ENCODE results near the gene DLX2. TPM values are rescaled to one million over a fixed set of nuclear protein-coding genes. Genes with fewer than 3 reads are reported as not detected.
A peak's percentile ranks its signal among the peaks of the same experiment; 100 is the strongest.

The DLX2 gene
- polyA plus RNA-seq, 2 donors: not detected

GRCh38 chr2:172090044-172090961, 12.4 kb downstream of the DLX2 start:
- Histone ChIP-seq H3K4me3 (ENCODE audit: low read depth in 1 of 2, low read length in 2 of 2) (no peak overlapping the region), H3K4me1 (ENCODE audit: control insufficient read depth in 2 of 2, insufficient read depth in 2 of 2, low read length in 1 of 2) (peaks cover 10 to 16% of the 10 kb centered on the region in 2 donors), H3K9me3 (ENCODE audit: control insufficient read depth in 2 of 2, insufficient read depth in 1 of 2, low read depth in 1 of 2, low read length in 1 of 2) (peaks cover 0 to 3% of the 10 kb centered on the region in 2 donors), H3K27ac (ENCODE audit: low read depth in 2 of 2, low read length in 1 of 2) (no peak overlapping the region), H3K27me3 (ENCODE audit: control insufficient read depth in 1 of 2, insufficient read depth in 2 of 2, low read length in 2 of 2) (peaks cover 0 to 78% of the 10 kb centered on the region in 2 donors), H3K36me3 (ENCODE audit: control insufficient read depth in 2 of 2, insufficient read depth in 2 of 2, low read length in 1 of 2) (no peaks in the 10 kb centered on the region)
- 10 to 11% methylated on average over 38 to 39 of the region's 39 CpGs for WGBS, 2 donors

GRCh38 chr2:172089633-172090032, 13.1 kb downstream of the DLX2 start:
- Histone ChIP-seq H3K36me3 (ENCODE audit: control insufficient read depth in 2 of 2, insufficient read depth in 2 of 2, low read length in 1 of 2) (no peaks in the 10 kb centered on the region), H3K27ac (ENCODE audit: low read depth in 2 of 2, low read length in 1 of 2) (no peak overlapping the region), H3K27me3 (ENCODE audit: control insufficient read depth in 1 of 2, insufficient read depth in 2 of 2, low read length in 2 of 2) (peaks cover 0 to 73% of the 10 kb centered on the region in 2 donors), H3K9me3 (ENCODE audit: control insufficient read depth in 2 of 2, insufficient read depth in 1 of 2, low read depth in 1 of 2, low read length in 1 of 2) (peaks cover 0 to 3% of the 10 kb centered on the region in 2 donors), H3K4me1 (ENCODE audit: control insufficient read depth in 2 of 2, insufficient read depth in 2 of 2, low read length in 1 of 2) (peaks cover 13% of the 10 kb centered on the region in 2 donors), H3K4me3 (ENCODE audit: low read depth in 1 of 2, low read length in 2 of 2) (no peak overlapping the region)
- WGBS, 2 donors: 35 to 42% methylated on average over 7 of the region's 7 CpGs

GRCh38 chr2:172089005-172089504, 13.6 kb downstream of the DLX2 start:
- Histone ChIP-seq H3K4me3 (ENCODE audit: low read depth in 1 of 2, low read length in 2 of 2) (no peak overlapping the region), H3K9me3 (ENCODE audit: control insufficient read depth in 2 of 2, insufficient read depth in 1 of 2, low read depth in 1 of 2, low read length in 1 of 2) (peaks cover 0 to 3% of the 10 kb centered on the region in 2 donors), H3K27me3 (ENCODE audit: control insufficient read depth in 1 of 2, insufficient read depth in 2 of 2, low read length in 2 of 2) (peaks cover 0 to 73% of the 10 kb centered on the region in 2 donors), H3K36me3 (ENCODE audit: control insufficient read depth in 2 of 2, insufficient read depth in 2 of 2, low read length in 1 of 2) (no peaks in the 10 kb centered on the region), H3K4me1 (ENCODE audit: control insufficient read depth in 2 of 2, insufficient read depth in 2 of 2, low read length in 1 of 2) (peaks cover 15 to 17% of the 10 kb centered on the region in 2 donors), H3K27ac (ENCODE audit: low read depth in 2 of 2, low read length in 1 of 2) (no peak overlapping the region)
- WGBS, 2 donors: 20 to 24% methylated on average over 10 of the region's 10 CpGs

GRCh38 chr2:172088245-172089004, 14.3 kb downstream of the DLX2 start:
- H3K4me3 ChIP-seq (ENCODE audit: low read depth in 1 of 2, low read length in 2 of 2): no peak overlapping the region
- H3K36me3 ChIP-seq (ENCODE audit: control insufficient read depth in 2 of 2, insufficient read depth in 2 of 2, low read length in 1 of 2): no peaks in the 10 kb centered on the region
- H3K27ac ChIP-seq (ENCODE audit: low read depth in 2 of 2, low read length in 1 of 2): no peak overlapping the region
- WGBS, 2 donors: 14% methylated on average over 35 to 37 of the region's 37 CpGs
- peaks cover 0 to 74% of the 10 kb centered on the region in 2 donors for H3K27me3 ChIP-seq (ENCODE audit: control insufficient read depth in 1 of 2, insufficient read depth in 2 of 2, low read length in 2 of 2)
- H3K4me1 ChIP-seq (ENCODE audit: control insufficient read depth in 2 of 2, insufficient read depth in 2 of 2, low read length in 1 of 2): peaks cover 15 to 17% of the 10 kb centered on the region in 2 donors
- peaks cover 0 to 3% of the 10 kb centered on the region in 2 donors for H3K9me3 ChIP-seq (ENCODE audit: control insufficient read depth in 2 of 2, insufficient read depth in 1 of 2, low read depth in 1 of 2, low read length in 1 of 2)

DNA sequence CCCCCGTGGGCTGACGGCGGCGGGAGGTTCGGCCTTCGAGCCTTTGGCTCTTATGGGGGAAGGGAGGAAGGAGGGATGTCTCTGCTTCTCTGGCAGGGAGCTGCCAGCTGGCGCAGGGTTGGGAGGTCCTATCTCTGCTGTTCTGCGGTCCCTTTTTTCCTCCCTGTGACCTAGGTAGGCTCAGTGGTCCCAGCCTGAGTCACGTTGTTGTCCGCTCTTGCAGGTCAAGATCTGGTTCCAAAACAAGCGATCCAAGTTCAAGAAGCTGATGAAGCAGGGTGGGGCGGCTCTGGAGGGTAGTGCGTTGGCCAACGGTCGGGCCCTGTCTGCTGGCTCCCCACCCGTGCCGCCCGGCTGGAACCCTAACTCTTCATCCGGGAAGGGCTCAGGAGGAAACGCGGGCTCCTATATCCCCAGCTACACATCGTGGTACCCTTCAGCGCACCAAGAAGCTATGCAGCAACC, 14.9 kb downstream of the DLX2 start:
- no peaks in the 10 kb centered on the region for H3K36me3 ChIP-seq (ENCODE audit: control insufficient read depth in 2 of 2, insufficient read depth in 2 of 2, low read length in 1 of 2)
- 7 to 12% methylated on average over 23 of the region's 23 CpGs for WGBS, 2 donors
- no peak overlapping the region for H3K4me3 ChIP-seq (ENCODE audit: low read depth in 1 of 2, low read length in 2 of 2)
- H3K27me3 ChIP-seq (ENCODE audit: control insufficient read depth in 1 of 2, insufficient read depth in 2 of 2, low read length in 2 of 2): peaks cover 0 to 74% of the 10 kb centered on the region in 2 donors
- H3K9me3 ChIP-seq (ENCODE audit: control insufficient read depth in 2 of 2, insufficient read depth in 1 of 2, low read depth in 1 of 2, low read length in 1 of 2): peaks cover 0 to 3% of the 10 kb centered on the region in 2 donors
- peaks cover 15 to 20% of the 10 kb centered on the region in 2 donors for H3K4me1 ChIP-seq (ENCODE audit: control insufficient read depth in 2 of 2, insufficient read depth in 2 of 2, low read length in 1 of 2)
- H3K27ac ChIP-seq (ENCODE audit: low read depth in 2 of 2, low read length in 1 of 2): no peak overlapping the region

DNA sequence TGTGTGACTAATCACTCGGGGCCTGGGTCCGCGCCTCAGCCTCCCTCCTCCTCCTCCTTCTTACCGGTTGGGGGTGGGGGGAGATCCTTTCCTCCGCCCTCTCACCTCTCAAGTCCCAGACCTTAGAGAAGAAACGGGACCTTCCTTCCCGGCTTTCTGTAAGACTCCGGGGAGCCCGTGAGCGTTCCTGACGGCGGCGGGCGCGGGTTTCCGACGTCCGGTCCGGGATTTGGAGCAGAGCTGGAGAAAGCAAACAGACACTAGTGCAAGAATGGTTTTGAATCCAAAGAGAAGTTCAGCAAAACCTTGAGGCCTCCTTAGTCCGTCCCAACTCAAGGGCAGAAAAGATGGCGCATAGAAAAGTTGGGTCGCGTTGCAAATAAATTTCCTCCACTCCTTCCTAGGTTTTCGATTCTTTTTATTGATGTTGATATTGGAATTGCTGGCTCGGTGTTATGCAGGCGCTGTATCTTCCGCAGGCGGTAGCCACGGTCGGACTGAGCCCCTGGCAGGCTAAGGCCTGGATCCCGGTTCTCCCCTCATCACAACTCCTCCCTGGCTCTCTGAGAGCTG, 15.4 kb downstream of the DLX2 start:
- Histone ChIP-seq H3K4me3 (ENCODE audit: low read depth in 1 of 2, low read length in 2 of 2) (peak overlapping the region in 1 of 2 donors; percentile 17), H3K27ac (ENCODE audit: low read depth in 2 of 2, low read length in 1 of 2) (no peak overlapping the region), H3K36me3 (ENCODE audit: control insufficient read depth in 2 of 2, insufficient read depth in 2 of 2, low read length in 1 of 2) (no peaks in the 10 kb centered on the region), H3K4me1 (ENCODE audit: control insufficient read depth in 2 of 2, insufficient read depth in 2 of 2, low read length in 1 of 2) (peaks cover 15 to 22% of the 10 kb centered on the region in 2 donors), H3K27me3 (ENCODE audit: control insufficient read depth in 1 of 2, insufficient read depth in 2 of 2, low read length in 2 of 2) (peaks cover 0 to 74% of the 10 kb centered on the region in 2 donors), H3K9me3 (ENCODE audit: control insufficient read depth in 2 of 2, insufficient read depth in 1 of 2, low read depth in 1 of 2, low read length in 1 of 2) (peaks cover 0 to 6% of the 10 kb centered on the region in 2 donors)
- WGBS, 2 donors: 13 to 14% methylated on average over 31 of the region's 31 CpGs

DNA sequence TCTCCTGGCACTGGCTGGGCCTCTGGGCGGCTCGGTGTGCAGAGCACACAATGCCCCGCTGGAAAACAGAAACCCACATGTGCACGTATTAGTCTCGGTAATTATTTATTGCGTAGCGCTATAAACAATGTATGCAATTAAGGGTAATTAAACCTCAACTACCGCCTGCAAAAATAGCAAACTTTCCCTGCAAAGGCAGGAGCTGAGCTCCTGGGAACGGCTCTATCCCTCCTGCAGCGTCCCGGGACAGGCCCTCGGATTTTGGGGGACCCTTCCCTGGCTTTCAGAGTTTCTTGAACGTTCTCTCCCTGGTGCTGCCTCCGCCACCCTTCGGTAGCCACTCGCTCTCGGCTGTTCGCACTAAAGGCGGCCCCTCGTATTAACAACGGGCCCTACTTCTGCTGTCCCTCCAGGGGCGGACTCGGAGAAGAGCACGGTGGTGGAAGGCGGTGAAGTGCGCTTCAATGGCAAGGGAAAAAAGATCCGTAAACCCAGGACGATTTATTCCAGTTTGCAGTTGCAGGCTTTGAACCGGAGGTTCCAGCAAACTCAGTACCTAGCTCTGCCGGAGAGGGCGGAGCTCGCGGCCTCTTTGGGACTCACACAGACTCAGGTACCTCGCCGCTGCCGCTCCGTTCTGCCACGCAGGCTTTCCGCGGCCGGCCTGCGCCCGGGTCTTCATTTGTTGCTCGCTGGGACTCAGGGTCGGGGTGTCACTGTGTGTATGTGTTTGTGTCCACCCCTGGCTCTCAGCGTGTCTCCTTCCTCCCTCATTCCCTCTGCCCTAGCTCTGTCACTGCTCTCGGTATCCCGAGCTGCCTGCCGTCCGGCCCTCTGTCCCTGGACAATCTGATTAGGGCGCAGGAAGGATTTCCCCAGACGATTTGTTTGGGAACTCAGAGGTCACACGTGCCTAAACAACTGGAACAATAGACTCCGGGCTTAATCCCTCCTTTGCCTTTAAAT, 16.2 kb downstream of the DLX2 start:
- no peaks in the 10 kb centered on the region for H3K36me3 ChIP-seq (ENCODE audit: control insufficient read depth in 2 of 2, insufficient read depth in 2 of 2, low read length in 1 of 2)
- H3K9me3 ChIP-seq (ENCODE audit: control insufficient read depth in 2 of 2, insufficient read depth in 1 of 2, low read depth in 1 of 2, low read length in 1 of 2): peaks cover 0 to 6% of the 10 kb centered on the region in 2 donors
- 6% methylated on average over 54 of the region's 54 CpGs for WGBS, 2 donors
- peak overlapping the region in 1 of 2 donors; percentile 29 for H3K4me3 ChIP-seq (ENCODE audit: low read depth in 1 of 2, low read length in 2 of 2)
- H3K27ac ChIP-seq (ENCODE audit: low read depth in 2 of 2, low read length in 1 of 2): no peak overlapping the region
- H3K4me1 ChIP-seq (ENCODE audit: control insufficient read depth in 2 of 2, insufficient read depth in 2 of 2, low read length in 1 of 2): peaks cover 15 to 22% of the 10 kb centered on the region in 2 donors
- peaks cover 0 to 75% of the 10 kb centered on the region in 2 donors for H3K27me3 ChIP-seq (ENCODE audit: control insufficient read depth in 1 of 2, insufficient read depth in 2 of 2, low read length in 2 of 2)

DNA sequence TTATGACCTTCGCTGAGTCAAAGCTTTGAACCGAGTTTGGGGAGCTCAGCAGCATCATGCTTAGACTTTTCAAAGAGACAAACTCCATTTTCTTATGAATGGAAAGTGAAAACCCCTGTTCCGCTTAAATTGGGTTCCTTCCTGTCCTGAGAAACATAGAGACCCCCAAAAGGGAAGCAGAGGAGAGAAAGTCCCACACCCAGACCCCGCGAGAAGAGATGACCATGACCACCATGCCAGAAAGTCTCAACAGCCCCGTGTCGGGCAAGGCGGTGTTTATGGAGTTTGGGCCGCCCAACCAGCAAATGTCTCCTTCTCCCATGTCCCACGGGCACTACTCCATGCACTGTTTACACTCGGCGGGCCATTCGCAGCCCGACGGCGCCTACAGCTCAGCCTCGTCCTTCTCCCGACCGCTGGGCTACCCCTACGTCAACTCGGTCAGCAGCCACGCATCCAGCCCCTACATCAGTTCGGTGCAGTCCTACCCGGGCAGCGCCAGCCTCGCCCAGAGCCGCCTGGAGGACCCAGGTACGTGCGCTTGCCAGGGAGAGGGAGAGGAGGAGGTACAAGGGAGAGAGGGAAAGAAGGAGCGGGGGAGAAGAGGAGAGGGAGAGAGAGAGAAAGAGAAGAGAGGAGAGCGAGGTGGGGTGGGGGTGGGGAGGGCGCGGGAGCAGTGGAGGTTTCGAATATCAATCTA, 17.1 kb downstream of the DLX2 start, which contains the start of gene DLX1:
Gene DLX1, plus strand, starts transcription at position 48 of the 700 bp plus-strand sequence. Its CDS starts 171 bp downstream, at position 219.
- Histone ChIP-seq H3K4me1 (ENCODE audit: control insufficient read depth in 2 of 2, insufficient read depth in 2 of 2, low read length in 1 of 2) (peaks cover 15 to 22% of the 10 kb centered on the region in 2 donors), H3K27me3 (ENCODE audit: control insufficient read depth in 1 of 2, insufficient read depth in 2 of 2, low read length in 2 of 2) (peaks cover 3 to 80% of the 10 kb centered on the region in 2 donors), H3K9me3 (ENCODE audit: control insufficient read depth in 2 of 2, insufficient read depth in 1 of 2, low read depth in 1 of 2, low read length in 1 of 2) (peaks cover 3 to 6% of the 10 kb centered on the region in 2 donors), H3K36me3 (ENCODE audit: control insufficient read depth in 2 of 2, insufficient read depth in 2 of 2, low read length in 1 of 2) (no peaks in the 10 kb centered on the region), H3K27ac (ENCODE audit: low read depth in 2 of 2, low read length in 1 of 2) (no peak within 1 kb of the TSS), H3K4me3 (ENCODE audit: low read depth in 1 of 2, low read length in 2 of 2) (peak within 1 kb of the TSS; percentile 28 to 40)
- WGBS, 2 donors: 7% methylated on average over 34 of the region's 34 CpGs
